T follicular helper cell (primary cell): ENCODE data around the gene SLC66A3.

ENCODE experiments used
- DNase-seq: peaks from one replicate; pipeline ENCODE4 v3.0.0-alpha.2; 2020; ENCODE audit warnings: low read depth

Gene SLC66A3

GRCh38 chr2:11134349-11134748 is 20.9 kb upstream of the SLC66A3 start:
- DNase-seq = no peak

GRCh38 chr2:11140492-11140891 is 14.8 kb upstream of the SLC66A3 start:
- DNase-seq = no peak

DNA sequence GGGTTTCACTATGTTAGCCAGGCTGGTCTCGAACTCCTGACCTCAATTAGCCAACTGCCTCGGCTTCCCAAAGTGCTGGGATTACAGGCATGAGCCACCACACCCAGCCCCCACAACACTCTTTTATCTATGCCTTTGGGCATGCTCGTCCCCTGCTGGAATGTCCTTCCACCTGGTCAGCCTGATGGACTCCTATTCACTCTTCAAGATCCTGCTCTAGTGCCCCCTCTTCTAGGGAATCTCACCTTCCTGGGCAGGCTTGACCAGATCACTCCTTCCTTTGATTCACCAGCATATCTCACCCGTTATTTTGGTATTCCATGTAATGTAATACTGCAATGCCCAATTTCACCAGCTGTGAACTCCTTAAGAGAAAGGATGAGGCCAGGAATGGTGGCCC is 13.9 kb upstream of the SLC66A3 start:
- no peak for DNase-seq

GRCh38 chr2:11142330-11142729 is 12.9 kb upstream of the SLC66A3 start:
- no peak for DNase-seq

DNA sequence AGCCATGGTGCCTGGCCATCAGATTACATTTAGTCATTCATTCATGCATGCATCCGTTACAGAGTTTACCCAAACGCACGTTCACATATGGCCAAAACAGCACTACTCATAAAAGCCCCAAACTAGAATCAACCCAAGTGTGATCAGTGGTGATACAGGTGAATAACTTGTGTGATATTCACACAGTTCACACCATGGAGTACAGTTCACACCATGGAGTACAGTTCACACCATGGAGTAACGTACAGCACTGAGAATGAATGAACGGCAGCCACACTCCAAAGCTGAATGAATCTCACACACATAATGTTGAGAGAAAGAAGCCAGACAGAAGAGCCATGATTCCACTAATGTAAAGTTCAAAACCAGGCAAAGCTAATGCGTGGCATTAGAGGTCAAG is 12.3 kb upstream of the SLC66A3 start:
- no peak for DNase-seq

DNA sequence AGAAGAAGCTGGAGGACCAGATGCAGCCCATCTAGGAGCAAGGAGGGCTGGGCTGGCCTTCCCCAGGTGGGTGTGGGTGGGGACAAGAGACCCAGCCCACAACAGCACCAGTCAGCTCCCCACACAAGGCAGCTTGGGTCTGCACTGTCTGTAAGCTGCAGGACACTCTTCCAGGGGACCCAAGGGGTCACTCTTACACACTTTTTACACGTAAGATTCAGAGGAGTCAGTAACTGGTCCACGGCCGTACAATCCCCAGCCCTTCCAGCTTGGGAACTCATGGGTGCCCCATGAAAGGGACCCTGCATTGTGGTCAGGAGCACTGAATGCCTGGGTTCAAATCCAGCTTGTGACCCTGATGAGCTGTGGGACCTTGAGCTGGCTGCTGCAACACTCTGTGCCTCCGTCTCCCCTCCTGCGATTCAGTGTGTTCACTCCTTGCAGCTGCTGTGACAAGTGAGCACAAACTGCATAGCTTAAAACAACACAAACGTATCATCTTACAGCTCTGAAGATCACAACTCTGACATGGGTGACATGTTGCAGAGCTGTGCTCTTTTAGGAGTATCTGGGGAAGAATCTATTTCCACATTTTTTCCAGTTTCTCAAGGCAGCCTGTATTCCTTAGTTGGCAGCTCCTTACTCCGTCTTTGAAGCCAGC is 11.1 kb upstream of the SLC66A3 start:
- DNase-seq = no peak

GRCh38 chr2:11144738-11145079 is 10.6 kb upstream of the SLC66A3 start:
- DNase-seq = no peak

GRCh38 chr2:11145350-11145749 is 9.9 kb upstream of the SLC66A3 start:
- DNase-seq = no peak

DNA sequence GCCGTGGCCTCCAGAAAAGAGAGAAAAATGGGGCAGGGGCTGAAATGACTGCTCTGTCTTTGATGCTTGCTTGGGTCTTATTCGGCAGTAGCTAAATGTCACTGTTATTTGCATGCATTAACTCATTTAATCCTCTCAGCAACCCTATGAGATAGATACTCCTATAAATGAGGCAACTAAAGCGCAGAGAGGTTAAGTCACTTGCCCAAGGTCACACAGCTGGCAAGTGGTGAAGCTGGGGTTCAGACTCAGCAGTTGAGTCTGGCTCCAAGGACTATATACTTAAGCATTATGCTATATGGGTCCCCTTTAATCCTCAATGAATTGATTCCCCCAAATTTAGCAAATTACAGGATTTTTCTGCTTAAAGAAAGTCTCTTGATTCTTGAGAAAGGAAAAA is 9.2 kb upstream of the SLC66A3 start:
- DNase-seq = no peak

GRCh38 chr2:11147263-11147662 is 8.0 kb upstream of the SLC66A3 start:
- DNase-seq = no peak

GRCh38 chr2:11152591-11152990 is 2.7 kb upstream of the SLC66A3 start:
- no peak for DNase-seq

DNA sequence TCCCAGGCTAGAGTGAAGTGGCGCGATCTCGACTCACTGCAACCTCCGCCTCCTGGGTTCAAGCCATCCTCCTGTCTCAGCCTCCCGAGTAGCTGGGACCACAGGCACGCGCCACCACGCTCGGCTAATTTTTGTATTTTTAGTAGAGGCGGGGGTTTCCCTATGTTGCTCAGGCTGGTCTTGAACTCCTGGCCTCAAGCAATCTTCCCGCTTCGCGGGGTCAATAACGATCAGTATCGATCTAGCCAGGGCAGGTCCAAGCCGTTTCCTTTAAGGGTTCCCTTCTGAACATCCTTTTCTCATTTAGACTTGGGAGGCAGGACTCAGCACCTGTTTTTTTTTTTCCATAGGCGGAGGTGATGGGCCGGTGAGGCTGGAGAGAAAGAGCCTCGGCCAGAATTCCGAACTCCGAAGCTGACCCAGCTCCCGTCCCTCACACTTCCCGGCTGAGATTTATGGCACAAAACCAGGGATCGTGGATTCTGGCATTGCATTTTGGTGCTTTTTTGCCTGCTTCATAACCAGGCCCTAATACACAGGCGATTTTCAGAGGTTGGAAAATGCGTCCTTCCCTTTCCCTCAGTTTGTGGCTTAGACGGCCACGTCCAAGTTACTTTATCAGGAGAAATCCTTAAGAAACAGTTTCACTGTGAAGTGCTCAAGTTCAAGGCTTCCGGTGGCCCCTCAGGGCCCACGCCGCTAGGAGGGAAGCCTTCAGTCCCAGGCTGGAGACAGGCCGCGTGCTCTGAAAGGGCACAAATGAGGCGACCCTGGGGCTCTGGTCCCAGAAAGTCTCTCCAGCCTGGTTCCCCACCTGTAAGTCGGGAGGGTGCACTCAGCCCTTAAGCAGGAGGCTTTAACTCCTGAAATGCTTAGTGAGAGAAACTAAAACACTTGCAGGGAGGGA is 998 bp upstream of the SLC66A3 start:
- DNase-seq = no peak

DNA sequence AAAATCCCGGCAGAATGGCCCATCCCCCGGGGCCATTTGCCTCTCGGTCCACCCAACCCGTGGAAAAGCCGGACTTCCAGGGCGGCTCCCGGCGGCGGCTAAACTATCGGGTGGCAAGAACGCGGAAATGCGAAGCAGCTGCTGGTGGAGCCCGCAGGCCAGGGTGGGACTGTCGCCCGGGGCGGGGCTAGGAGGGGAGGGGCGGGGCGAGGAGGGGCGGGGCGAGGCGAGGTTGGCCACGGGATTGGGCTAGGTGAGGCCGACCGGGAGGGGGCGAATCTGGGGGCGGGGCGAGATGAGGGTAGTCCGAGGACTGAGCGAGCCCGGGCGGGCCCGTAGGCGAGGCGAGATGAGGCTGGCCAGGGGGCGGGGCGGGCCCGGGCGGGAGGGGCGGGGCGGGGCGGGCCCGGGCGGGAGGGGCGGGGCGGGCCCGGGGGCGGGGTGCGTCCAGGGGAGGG is 315 bp upstream of the SLC66A3 start:
- DNase-seq = peak; percentile 98

DNA sequence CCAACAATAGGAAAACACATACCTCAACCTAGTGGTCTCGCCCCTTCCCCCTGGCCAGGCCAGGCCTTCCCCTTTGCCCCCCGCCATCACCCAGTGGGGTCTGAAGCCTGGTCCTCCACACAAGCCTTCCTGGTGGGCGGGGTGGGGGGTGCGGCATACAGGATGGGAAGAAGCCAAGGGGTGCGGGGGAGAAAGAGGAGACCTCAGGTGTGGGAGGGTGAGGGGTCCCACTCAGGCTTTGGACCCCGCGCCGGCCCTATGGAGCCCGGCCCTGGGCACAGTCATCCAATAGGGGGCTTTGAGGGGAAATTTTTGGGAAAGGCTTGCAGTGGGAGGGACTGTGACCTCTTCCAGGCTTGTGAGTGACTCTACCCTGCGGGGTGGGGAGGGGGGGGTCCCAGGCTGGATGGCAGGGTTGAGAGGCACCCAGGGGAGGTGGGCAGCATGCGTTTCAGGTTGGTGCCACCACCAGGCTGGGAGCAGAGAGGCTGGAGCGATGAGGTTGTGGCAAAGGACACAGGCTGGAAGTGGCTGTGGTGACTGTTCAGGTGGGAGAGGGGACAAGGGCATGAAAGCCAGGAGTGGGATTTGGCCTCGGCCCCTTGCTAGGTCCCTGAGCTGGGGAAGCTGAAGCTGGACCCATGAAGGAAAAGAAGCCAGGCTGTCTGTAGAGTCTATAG is 1.3 kb downstream of the SLC66A3 start:
- DNase-seq = no peak

DNA sequence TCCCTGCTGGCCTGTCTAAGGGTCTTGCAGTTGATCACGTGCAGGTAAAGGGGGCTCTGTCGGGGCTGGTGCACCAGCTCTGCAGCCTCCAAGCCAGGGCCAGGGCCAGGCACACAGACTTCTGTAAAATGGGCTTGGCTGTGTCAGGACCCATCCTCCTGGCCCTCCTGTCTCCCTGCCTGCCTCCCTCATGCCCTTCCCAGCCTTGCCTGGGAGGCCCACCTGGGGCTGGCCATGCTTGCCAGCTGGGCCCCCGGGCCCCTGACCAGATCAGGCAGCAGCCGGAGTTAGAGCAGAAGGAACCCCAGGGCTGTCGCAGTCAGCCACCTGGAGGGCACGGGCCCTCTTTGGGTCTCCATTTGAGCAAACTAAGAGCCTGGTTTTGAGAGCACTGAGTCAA is 2.0 kb downstream of the SLC66A3 start:
- no peak for DNase-seq

GRCh38 chr2:11157731-11158130 is 2.5 kb downstream of the SLC66A3 start:
- no peak for DNase-seq

DNA sequence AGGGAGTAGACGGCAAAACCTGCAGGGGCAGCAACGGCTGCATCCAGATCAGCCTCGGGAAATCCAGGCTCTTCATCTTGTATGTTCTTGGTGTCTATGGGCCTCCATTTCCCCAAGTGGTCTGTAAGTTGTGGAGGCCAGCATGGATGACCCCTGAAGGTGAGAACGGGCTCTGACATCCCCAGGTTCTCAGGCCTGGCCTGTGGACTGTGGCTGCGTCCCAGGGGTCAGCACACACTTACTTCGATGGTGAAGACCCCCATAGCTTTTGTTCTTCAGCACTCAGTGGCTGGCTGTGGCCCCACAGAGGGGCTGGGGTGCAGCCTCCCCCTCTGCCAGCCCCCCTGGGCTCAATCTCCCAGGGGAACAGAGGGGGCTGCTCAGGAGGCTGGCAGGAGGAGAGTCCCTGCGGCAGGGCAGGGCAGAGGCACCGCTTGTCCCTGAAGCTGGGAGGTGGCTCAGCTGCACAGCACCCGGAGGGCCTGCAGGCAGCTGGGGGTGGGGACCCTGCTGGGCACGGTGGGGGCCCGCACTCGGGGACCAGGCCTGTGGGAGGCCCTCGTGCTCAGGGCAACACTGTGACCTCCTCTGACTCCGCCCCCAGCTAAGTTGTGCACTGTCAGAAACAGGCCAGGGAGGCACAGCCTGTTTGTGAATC is 3.8 kb downstream of the SLC66A3 start:
- no peak for DNase-seq

DNA sequence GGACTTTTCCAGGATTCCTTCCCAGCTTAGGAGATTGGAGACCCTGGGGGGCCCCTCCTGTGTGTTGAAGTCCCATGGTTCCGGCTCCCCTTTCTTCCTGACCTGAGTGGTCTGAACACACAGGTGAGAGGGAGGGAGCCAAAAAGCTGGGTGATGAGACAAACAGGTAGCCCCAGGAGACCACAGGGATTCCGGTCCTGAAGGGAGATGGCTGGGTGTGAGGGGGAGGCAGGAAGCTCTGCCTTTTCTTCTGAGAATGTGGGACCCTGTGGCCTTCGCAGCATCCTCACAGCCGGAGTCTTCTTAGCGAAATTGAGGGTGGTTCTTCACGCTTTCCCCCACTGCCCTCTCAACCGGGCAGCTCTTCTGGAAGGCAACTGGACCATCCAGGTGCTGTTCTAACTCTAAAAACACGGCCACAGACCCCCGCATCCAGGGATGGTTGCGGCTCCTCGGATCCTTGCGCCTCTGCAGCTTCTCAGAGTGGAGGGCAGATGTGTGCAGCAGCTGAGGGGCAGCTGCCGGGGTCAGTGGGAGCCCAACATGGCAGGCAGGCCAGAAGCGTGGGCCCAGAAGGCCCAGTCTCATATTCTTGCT is 4.4 kb downstream of the SLC66A3 start:
- no peak for DNase-seq

DNA sequence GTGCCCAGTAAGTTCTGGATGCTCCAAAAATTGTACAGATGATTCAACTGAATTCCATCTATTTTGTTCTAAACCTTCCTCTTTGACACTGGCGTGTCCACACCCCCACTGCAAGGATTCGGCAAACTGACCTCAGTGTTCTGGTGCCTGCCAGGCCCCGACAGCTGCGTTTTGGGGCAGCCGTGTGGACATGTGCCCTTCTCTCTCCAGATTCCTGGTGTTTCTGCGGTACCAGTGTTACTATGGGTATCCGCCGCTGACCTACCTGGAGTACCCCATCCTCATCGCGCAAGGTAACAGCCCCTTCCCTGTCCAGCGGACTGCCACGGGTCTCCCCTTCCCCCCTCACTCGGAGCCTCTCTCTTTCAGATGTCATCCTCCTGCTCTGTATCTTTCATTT is 5.0 kb downstream of the SLC66A3 start:
- no peak for DNase-seq

DNA sequence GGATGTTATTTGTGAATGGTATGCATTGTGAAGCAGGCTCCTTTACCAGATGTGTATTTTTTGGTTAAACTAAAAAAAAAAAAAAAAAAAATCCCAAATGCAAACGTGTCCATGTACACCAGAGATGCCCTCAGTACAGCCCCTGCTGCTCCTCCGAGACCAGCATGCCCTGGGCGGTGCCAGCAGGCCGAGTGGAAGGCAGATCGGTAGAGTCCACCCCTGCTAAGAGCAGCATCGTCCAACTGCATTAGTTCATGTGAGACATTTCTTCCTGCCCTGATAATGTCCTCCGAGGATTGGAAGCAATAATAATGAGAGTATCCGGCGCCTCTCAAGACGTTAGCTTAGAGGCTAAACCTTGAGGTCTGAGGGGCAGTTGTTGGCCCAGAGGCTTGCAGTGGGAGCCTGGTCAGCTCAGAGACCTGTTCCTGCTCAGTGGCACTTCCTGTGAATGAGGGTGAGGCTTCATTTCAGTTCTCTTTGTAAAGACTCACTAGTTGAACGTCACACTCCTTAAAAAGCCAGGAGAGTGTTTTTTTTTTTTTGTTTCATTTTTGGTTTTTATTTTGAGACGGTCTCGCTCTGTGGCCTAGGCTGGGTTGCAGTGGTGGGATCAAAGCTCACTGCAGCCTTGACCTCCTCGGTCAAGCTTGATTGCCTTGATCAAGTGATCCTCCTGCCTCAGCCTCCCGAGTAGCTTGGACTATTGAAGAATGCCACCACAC is 5.6 kb downstream of the SLC66A3 start:
- DNase-seq = no peak

DNA sequence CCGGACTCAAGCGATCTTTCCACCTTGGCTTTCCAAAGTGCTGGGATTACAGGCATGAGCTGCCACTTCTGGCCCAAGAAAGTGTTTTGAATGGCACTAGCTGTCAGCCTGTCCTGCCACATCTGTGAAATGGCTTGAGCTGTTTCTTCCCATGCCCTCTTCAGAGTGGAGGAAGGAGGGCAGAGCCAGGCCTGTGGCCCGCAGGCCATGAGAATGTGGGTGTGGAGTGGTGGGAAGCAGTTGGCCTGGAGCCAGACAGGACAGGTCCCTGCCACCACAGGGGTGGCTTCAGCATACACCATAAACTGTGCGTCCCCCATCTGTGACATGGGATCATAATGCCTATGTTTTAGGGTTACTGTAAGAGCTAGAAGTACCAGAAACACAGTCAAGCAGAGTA is 6.5 kb downstream of the SLC66A3 start:
- DNase-seq = no peak
